ENCODE data around the gene AMH. TPM values are rescaled to one million over a fixed set of nuclear protein-coding genes. Genes with fewer than 3 reads are reported as not detected.
A peak's percentile ranks its signal among the peaks of the same experiment; 100 is the strongest.

AMH gene
- total and polyA plus RNA-seq, 2 experiments from 2014 or later, result 1.9 to 6.8 TPM

GRCh38 chr19:2268480-2268830, 19.3 kb downstream of the AMH start (continued):
- TF ChIP-seq JUNB (IDR thresholded peaks at IDR 0.05; ENCODE audit: unreplicated experiment) (no peak), ZNF462 (CRISPR knock-in tag; IDR thresholded peaks at IDR 0.05) (no peak), STAT1 (IDR thresholded peaks at IDR 0.05; ENCODE audit: unreplicated experiment) (no peak), POLR2AphosphoS5 (IDR thresholded peaks at IDR 0.05; ENCODE audit: low read depth) (no peak), ZNF114 (CRISPR knock-in tag; IDR thresholded peaks at IDR 0.05) (no peak), CREB1 (CRISPR knock-in tag; IDR thresholded peaks at IDR 0.05; ENCODE audit: low read depth) (no peak), EZH2 (IDR thresholded peaks at IDR 0.05; ENCODE audit: low read depth, unreplicated experiment) (no peak), EZH2phosphoT487 (IDR thresholded peaks at IDR 0.05; ENCODE audit: unreplicated experiment) (no peak)

- no peak for ATAC-seq
- Histone ChIP-seq H3K4me3 (peak overlapping the region; percentile 98), H3K27ac (ENCODE audit: low read depth) (no peak overlapping the region), H3K9me2 (ENCODE audit: insufficient read depth) (no peaks in the 10 kb centered on the region), H3K79me2 (replicated peaks; ENCODE audit: insufficient read depth) (peaks cover 39% of the 10 kb centered on the region), H4K20me1 (replicated peaks; ENCODE audit: insufficient read depth) (peaks cover 20% of the 10 kb centered on the region), H3F3A (replicated peaks; ENCODE audit: low read depth) (peaks cover 28% of the 10 kb centered on the region), H3K4me1 (ENCODE audit: insufficient read depth) (peaks cover 18% of the 10 kb centered on the region), H2AFZ (peak overlapping the region; percentile 80; the same call in 1 of the 2 replicates), H3K4me2 (peak overlapping the region; percentile 88), H3K27me3 (ENCODE audit: insufficient read depth) (no peaks in the 10 kb centered on the region), H3K36me3 (ENCODE audit: insufficient read depth) (peaks cover 4% of the 10 kb centered on the region; the same call in 1 of the 2 replicates)
- DNase-seq (ENCODE audit: low spot score), result no peak
- peaks cover 1% of the 10 kb centered on the region; the same call in 1 of the 3 replicates for H3K9me3 Mint-ChIP-seq
- no peak overlapping the region for H3K27ac Mint-ChIP-seq
- peaks cover 18% of the 10 kb centered on the region for H3K4me1 Mint-ChIP-seq
- H3K36me3 Mint-ChIP-seq (ENCODE audit: low read depth), result peaks cover 27% of the 10 kb centered on the region
- peaks cover 22% of the 10 kb centered on the region for H3K27me3 Mint-ChIP-seq (ENCODE audit: insufficient read depth, low read depth, poor library complexity)
- peak overlapping the region; percentile 93 for H3K4me3 Mint-ChIP-seq
- TF ChIP-seq EZH2phosphoT487 (IDR thresholded peaks at IDR 0.05; ENCODE audit: unreplicated experiment) (no peak), REST (IDR thresholded peaks at IDR 0.05; ENCODE audit: unreplicated experiment) (no peak), CREB1 (CRISPR knock-in tag; IDR thresholded peaks at IDR 0.05; ENCODE audit: low read depth) (no peak), POLR2AphosphoS5 (IDR thresholded peaks at IDR 0.05; ENCODE audit: low read depth) (no peak), JUNB (IDR thresholded peaks at IDR 0.05; ENCODE audit: unreplicated experiment) (no peak), CTCF (conservative IDR thresholded peaks at IDR 0.05; ENCODE audit: low read depth in 2 of 2) (no peak)
Observed at GRCh38 chr19:2268861-2269243, 19.7 kb downstream of the AMH start.

All from GM23338 (cell line).